Loucy (cell line): ENCODE measurements around the gene GSK3B.

Experiments used
- H2AFZ ChIP-seq: fragments of 200-600 bp; sonication (generic); 2 replicates; pipeline ENCODE4 v1.6.0; 2016; ENCODE audit warnings: antibody characterized with exemption, mild to moderate bottlenecking, low read length, moderate library complexity
- H3F3A ChIP-seq: fragments of 200-600 bp; 2 replicates; pipeline ENCODE4 v1.6.0; 2016; ENCODE audit warnings: antibody characterized with exemption, low read depth, mild to moderate bottlenecking
- H3K27me3 ChIP-seq: fragments of 200-600 bp; sonication (generic); 2 replicates; pipeline ENCODE4 v1.6.1; 2014; ENCODE audit warnings: low read length, mild to moderate bottlenecking; ENCODE audit not compliant: insufficient read depth, poor library complexity, severe bottlenecking
- H3K36me3 ChIP-seq: fragments of 200-600 bp; sonication (generic); 2 replicates; pipeline ENCODE4 v1.6.1; 2016; ENCODE audit warnings: low read length; ENCODE audit not compliant: insufficient read depth
- H3K4me1 ChIP-seq: fragments of 200-600 bp; sonication (generic); 2 replicates; pipeline ENCODE4 v1.5.1; 2014; ENCODE audit warnings: low read length, mild to moderate bottlenecking; ENCODE audit not compliant: insufficient read depth, poor library complexity, severe bottlenecking
- H3K4me2 ChIP-seq: fragments of 200-600 bp; sonication (generic); 2 replicates; pipeline ENCODE4 v1.6.0; 2014; ENCODE audit warnings: antibody characterized with exemption, low read length, low read depth, mild to moderate bottlenecking; ENCODE audit not compliant: poor library complexity, severe bottlenecking
- H3K4me3 ChIP-seq: fragments of 200-600 bp; sonication (generic); 2 replicates; pipeline ENCODE4 v1.5.1; 2014; ENCODE audit warnings: low read length, mild to moderate bottlenecking, mixed read lengths; ENCODE audit not compliant: poor library complexity, severe bottlenecking
- H3K79me2 ChIP-seq: fragments of 200-600 bp; sonication (generic); 2 replicates; pipeline ENCODE4 v1.6.1; 2014; ENCODE audit warnings: low read length; ENCODE audit not compliant: insufficient read depth
- H3K9ac ChIP-seq: fragments of 200-600 bp; sonication (generic); 2 replicates; pipeline ENCODE4 v1.6.0; 2014; ENCODE audit warnings: mild to moderate bottlenecking, low read depth, low read length, moderate library complexity; ENCODE audit not compliant: poor library complexity, severe bottlenecking
- H3K9me2 ChIP-seq: fragments of 200-600 bp; sonication (generic); replicated peaks from 2 replicates; pipeline ENCODE4 v1.6.1; 2016; ENCODE audit warnings: low read depth, low read length, mixed read lengths
- H3K9me3 ChIP-seq: fragments of 200-600 bp; sonication (generic); 2 replicates; pipeline ENCODE4 v1.6.1; 2014; ENCODE audit warnings: mild to moderate bottlenecking, antibody characterized with exemption, low read length, low read depth; ENCODE audit not compliant: insufficient read depth
- H4K20me1 ChIP-seq: fragments of 200-600 bp; sonication (generic); 2 replicates; pipeline ENCODE4 v1.6.0; 2014; ENCODE audit warnings: antibody characterized with exemption, low read length, mild to moderate bottlenecking; ENCODE audit not compliant: insufficient read depth, poor library complexity, severe bottlenecking
- CTCF ChIP-seq: fragments of 200-600 bp; sonication (generic); conservative IDR thresholded peaks from 2 replicates; pipeline ENCODE4 v1.5.1; 2014; ENCODE audit warnings: mild to moderate bottlenecking, antibody characterized with exemption, low read length
- EZH2phosphoT487 ChIP-seq: fragments of 200-600 bp; IDR thresholded peaks from 2 replicates; pipeline ENCODE4 v1.6.1; 2018; ENCODE audit warnings: antibody characterized with exemption, mild to moderate bottlenecking, moderate library complexity, borderline replicate concordance

GSK3B gene

GRCh38 chr3:119800844-119801243 is 293.4 kb downstream of the GSK3B start:
- H3K79me2 ChIP-seq, result no peaks in the 10 kb centered on the region
- no peak overlapping the region for H3K9ac ChIP-seq
- H3K4me2 ChIP-seq, result no peak overlapping the region
- no peak overlapping the region for H2AFZ ChIP-seq
- H3K4me3 ChIP-seq, result no peak overlapping the region
- H3K4me1 ChIP-seq, result no peaks in the 10 kb centered on the region
- no peak for TF ChIP-seq EZH2phosphoT487
- TF ChIP-seq CTCF, result no peak
- H3K9me2 ChIP-seq, result no peaks in the 10 kb centered on the region
- no peaks in the 10 kb centered on the region for H4K20me1 ChIP-seq
- no peaks in the 10 kb centered on the region for H3K9me3 ChIP-seq
- no peaks in the 10 kb centered on the region for H3F3A ChIP-seq
- H3K36me3 ChIP-seq, result no peaks in the 10 kb centered on the region
- H3K27me3 ChIP-seq, result no peaks in the 10 kb centered on the region

GRCh38 chr3:119796785-119797184 is 297.5 kb downstream of the GSK3B start:
- TF ChIP-seq CTCF (no peak), EZH2phosphoT487 (no peak)
- Histone ChIP-seq H3K9ac (no peak overlapping the region), H3K9me2 (no peaks in the 10 kb centered on the region), H4K20me1 (no peaks in the 10 kb centered on the region), H3K4me2 (no peak overlapping the region), H3K4me3 (no peak overlapping the region), H3K9me3 (no peaks in the 10 kb centered on the region), H3K27me3 (no peaks in the 10 kb centered on the region), H2AFZ (no peak overlapping the region), H3K79me2 (no peaks in the 10 kb centered on the region), H3K36me3 (no peaks in the 10 kb centered on the region), H3K4me1 (no peaks in the 10 kb centered on the region), H3F3A (no peaks in the 10 kb centered on the region)

- no peak overlapping the region for H2AFZ ChIP-seq
- no peaks in the 10 kb centered on the region for H3F3A ChIP-seq
- H3K36me3 ChIP-seq, result no peaks in the 10 kb centered on the region
- no peak for TF ChIP-seq CTCF
- no peak for TF ChIP-seq EZH2phosphoT487
- no peaks in the 10 kb centered on the region for H3K27me3 ChIP-seq
- no peaks in the 10 kb centered on the region for H4K20me1 ChIP-seq
- H3K4me3 ChIP-seq, result no peak overlapping the region
- H3K4me2 ChIP-seq, result no peak overlapping the region
- H3K4me1 ChIP-seq, result no peaks in the 10 kb centered on the region
- H3K9ac ChIP-seq, result no peak overlapping the region
- no peaks in the 10 kb centered on the region for H3K9me2 ChIP-seq
- no peaks in the 10 kb centered on the region for H3K79me2 ChIP-seq
- H3K9me3 ChIP-seq, result no peaks in the 10 kb centered on the region
These were observed 297.9 kb downstream of the GSK3B start for GRCh38 chr3:119796368-119796767.
